ENCODE data around the gene CDH4. TPM values are rescaled to one million over a fixed set of nuclear protein-coding genes. Genes with fewer than 3 reads are reported as not detected.

The CDH4 gene
- total and polyA plus RNA-seq, 2 of the 8 experiments (the other 6 are each of a cell fraction or from before 2014, with no cell fraction given), result 4.3 to 7.9 TPM

- Histone ChIP-seq H3K18ac (ENCODE audit: extremely low read depth, low read length) (no peak overlapping the region), H4K91ac (replicated peaks; ENCODE audit: insufficient read length, low read length) (peak overlapping the region; percentile 5), H4K20me1 (replicated peaks in 1 of 2; ENCODE audit: control insufficient read depth in 1 of 2, insufficient read depth in 2 of 2, low read length in 2 of 2) (peaks cover 0 to 6% of the 10 kb centered on the region in 2 experiments), H2BK120ac (replicated peaks; ENCODE audit: low read depth, low read length) (no peak overlapping the region), H2AK5ac (ENCODE audit: low read depth, low read length) (peak overlapping the region; percentile 86; the same call in 1 of the 2 replicates), H3K14ac (ENCODE audit: insufficient read length) (no peak overlapping the region), H2AFZ (ENCODE audit: low read length) (no peak overlapping the region), H3K9me3 (ENCODE audit: insufficient read depth in 2 of 2, low read depth in 1 of 2, low read length in 1 of 2) (no peaks in the 10 kb centered on the region), H2BK20ac (ENCODE audit: low read length) (no peak overlapping the region), H4K8ac (ENCODE audit: extremely low read depth, insufficient read depth, low read length) (peak overlapping the region; percentile 14; the same call in 1 of the 2 replicates), H3K36me3 (ENCODE audit: control insufficient read depth in 2 of 4, insufficient read depth in 4 of 4, low read length in 3 of 4) (no peaks in the 10 kb centered on the region), H3K27me3 (replicated peaks in 1 of 4; ENCODE audit: control insufficient read depth in 3 of 4, extremely low read depth in 1 of 4, insufficient read depth in 3 of 4, low read length in 3 of 4) (no peaks in the 10 kb centered on the region), H3K27ac (ENCODE audit: low read depth, low read length) (no peak overlapping the region), H3K9ac (replicated peaks in 1 of 4; ENCODE audit: extremely low read depth in 1 of 4, low read depth in 3 of 4, low read length in 3 of 4) (no peak overlapping the region), H3K4ac (replicated peaks; ENCODE audit: insufficient read length, low read depth, low read length) (peak overlapping the region; percentile 61), H3K4me1 (replicated peaks in 1 of 4; ENCODE audit: control insufficient read depth in 3 of 4, insufficient read depth in 4 of 4, low read length in 3 of 4) (peaks cover 0 to 12% (median 3%) of the 10 kb centered on the region in 4 experiments; a peak in 3 of 7 replicates), H3K23ac (ENCODE audit: insufficient read length) (no peak overlapping the region), H3K79me2 (ENCODE audit: control insufficient read depth in 1 of 2, insufficient read depth in 2 of 2, low read length in 2 of 2) (no peaks in the 10 kb centered on the region), H2BK5ac (ENCODE audit: low read depth, low read length) (peak overlapping the region; percentile 68; the same call in 1 of the 2 replicates), H3K4me3 (ENCODE audit: extremely low read depth in 1 of 4, insufficient read depth in 2 of 4, low read depth in 3 of 4, low read length in 4 of 4) (no peak overlapping the region), H2BK12ac (ENCODE audit: low read depth, low read length) (no peak overlapping the region), H2BK15ac (ENCODE audit: low read length) (peak overlapping the region; percentile 72; the same call in 1 of the 2 replicates), H3K23me2 (ENCODE audit: low read depth, low read length) (peaks cover 7% of the 10 kb centered on the region; the same call in 1 of the 2 replicates), H3K56ac (replicated peaks; ENCODE audit: insufficient read length, low read depth, low read length) (no peak overlapping the region), H3K79me1 (ENCODE audit: low read depth, low read length) (no peaks in the 10 kb centered on the region), H3K4me2 (ENCODE audit: insufficient read depth in 1 of 2, low read depth in 2 of 2, low read length in 2 of 2) (no peak overlapping the region), H4K5ac (ENCODE audit: insufficient read length, low read depth, low read length) (no peak overlapping the region)
- CTCF ChIA-PET (ENCODE audit: partially characterized antibody), result no interaction called here
- FAIRE-seq, result no peak
- 93% methylated on average over 19 of the region's 19 CpGs; no CpG with 5 or more reads in 1 of the 2 experiments for WGBS, 2 experiments (ENCODE audit: extremely low coverage in 1 of 2, insufficient coverage in 1 of 2, insufficient read length in 1 of 2, insufficient replicate concordance in 2 of 2, low coverage in 1 of 2, low lambda C conversion rate in 2 of 2, missing lambda C conversion rate in 1 of 2)
- no peak for DNase-seq (ENCODE audit: low read depth in 1 of 2, low spot score in 2 of 2)
- POLR2A ChIA-PET (ENCODE audit: partially characterized antibody), result no interaction called here
- TF ChIP-seq GTF2F1 (IDR thresholded peaks at IDR 0.05; ENCODE audit: borderline replicate concordance, low read depth, low read length) (no peak), TBP (IDR thresholded peaks at IDR 0.05; ENCODE audit: low read depth, low read length) (no peak), CBX5 (IDR thresholded peaks at IDR 0.05; ENCODE audit: low read depth, low read length) (no peak)
These were observed 271.1 kb downstream of the CDH4 start for GRCh38 chr20:61523145-61523544.

Measured in H1 (cell line).